GM18907 (cell line): ENCODE results near the gene CD37.
"Not testable (repeated sequence)": the region's sequence is repeated elsewhere in the genome, so short reads cannot be mapped to it uniquely, and the experiment has no call there.

Experiments used
- ATAC-seq: cut with Tn5 transposase; IDR thresholded peaks from one replicate; pipeline ENCODE4 v1.9.1; 2021; ENCODE audit warnings: mild to moderate bottlenecking, moderate library complexity; ENCODE audit not compliant: unreplicated experiment

The CD37 gene

GRCh38 chr19:49328741-49329140 is 6.5 kb upstream of the CD37 start:
- no peak for ATAC-seq

- ATAC-seq = not testable (repeated sequence)
These were observed 4.0 kb upstream of the CD37 start for GRCh38 chr19:49331187-49331586.

GRCh38 chr19:49331616-49332055 is 3.6 kb upstream of the CD37 start:
- peak; percentile 40 for ATAC-seq

GRCh38 chr19:49332691-49333417 is 2.4 kb upstream of the CD37 start:
- not testable (repeated sequence) for ATAC-seq

GRCh38 chr19:49333418-49333805 is 1.8 kb upstream of the CD37 start:
- no peak for ATAC-seq

- peak; percentile 52 for ATAC-seq
These were observed 1.4 kb upstream of the CD37 start for GRCh38 chr19:49333811-49334288.

- no peak for ATAC-seq
These were observed 727 bp downstream of the CD37 start for GRCh38 chr19:49335784-49336481.

GRCh38 chr19:49336482-49337266 is 1.5 kb downstream of the CD37 start:
- no peak for ATAC-seq

- no peak for ATAC-seq
These were observed 2.2 kb downstream of the CD37 start for GRCh38 chr19:49337267-49338022.

- no peak for ATAC-seq
These were observed 2.9 kb downstream of the CD37 start for GRCh38 chr19:49338023-49338677.

GRCh38 chr19:49338691-49339300 is 3.6 kb downstream of the CD37 start:
- ATAC-seq = no peak

GRCh38 chr19:49339301-49340068 is 4.3 kb downstream of the CD37 start:
- no peak for ATAC-seq

GRCh38 chr19:49340069-49340864 is 5.1 kb downstream of the CD37 start:
- ATAC-seq = peak; percentile 66

- ATAC-seq = no peak
These were observed 5.9 kb downstream of the CD37 start for GRCh38 chr19:49340865-49341718.

- ATAC-seq = no peak
These were observed 7.1 kb downstream of the CD37 start for GRCh38 chr19:49342291-49342721.

- no peak for ATAC-seq
These were observed 7.9 kb downstream of the CD37 start for GRCh38 chr19:49343123-49343522.
